PC-9 (cell line): ENCODE measurements around the gene TBX15. TPM values are rescaled to one million over a fixed set of nuclear protein-coding genes. Genes with fewer than 3 reads are reported as not detected.

Experiments used
- BruUV-seq: library from RNA; stranded (reverse); fragments of 400-500 nt; replicated peaks from 2 replicates; lab custom pipeline; 2021; lab: Mats Ljungman, UMichigan
- CTCF ChIA-PET: fragments of 300-600 bp; sonication (Branson Sonifier 250); formaldehyde crosslinking; loops from one replicate; lab custom pipeline; 2022; ENCODE audit warnings: antibody characterized with exemption; lab: Charles Lee
- POLR2A ChIA-PET: fragments of 300-600 bp; sonication (Branson Sonifier 250); formaldehyde crosslinking; loops from one replicate; lab custom pipeline; 2022; ENCODE audit warnings: antibody characterized with exemption; ENCODE audit not compliant: unreplicated experiment; lab: Charles Lee
- DNase-seq, 2 experiments: peaks; one replicate each; pipeline versions ENCODE4 v3.0.0 to v3.0.0-alpha.2; 2015 to 2022; ENCODE audit warnings: mixed read lengths in 1 of 2
- H2AFZ ChIP-seq: fragments of 200-600 bp; sonication (generic); 2 replicates; pipeline ENCODE4 v1.8.1; 2017; ENCODE audit warnings: antibody characterized with exemption
- H3F3A ChIP-seq: fragments of 200-600 bp; sonication (generic); 2 replicates; pipeline ENCODE4 v1.8.1; 2017; ENCODE audit warnings: antibody characterized with exemption, mild to moderate bottlenecking, low read depth; ENCODE audit not compliant: insufficient read depth
- H3K27ac ChIP-seq: fragments of 200-600 bp; sonication (generic); 2 replicates; pipeline ENCODE4 v1.6.1; 2016; ENCODE audit warnings: mixed run types
- H3K27me3 ChIP-seq: fragments of 200-600 bp; sonication (generic); 2 replicates; pipeline ENCODE4 v1.6.1; 2016; ENCODE audit warnings: low read depth, mixed run types; ENCODE audit not compliant: insufficient read depth
- H3K36me3 ChIP-seq: fragments of 200-600 bp; sonication (generic); 2 replicates; pipeline ENCODE4 v1.6.1; 2016; ENCODE audit warnings: low read depth, mixed run types
- H3K4me1 ChIP-seq: fragments of 200-600 bp; sonication (generic); replicated peaks from 2 replicates; pipeline ENCODE4 v1.6.1; 2016; ENCODE audit warnings: mixed run types; ENCODE audit not compliant: insufficient read depth
- H3K4me2 ChIP-seq: fragments of 200-600 bp; sonication (generic); 2 replicates; pipeline ENCODE4 v1.6.1; 2017; ENCODE audit warnings: mixed run types
- H3K4me3 ChIP-seq: fragments of 200-600 bp; sonication (generic); 2 replicates; pipeline ENCODE4 v1.6.1; 2016; ENCODE audit warnings: mixed run types
- H3K79me2 ChIP-seq: fragments of 200-600 bp; sonication (generic); 2 replicates; pipeline ENCODE4 v1.6.1; 2017; ENCODE audit warnings: low read depth, mixed run types
- H3K9me2 ChIP-seq: fragments of 200-600 bp; sonication (generic); 2 replicates; pipeline ENCODE4 v1.8.1; 2017; ENCODE audit warnings: mild to moderate bottlenecking; ENCODE audit not compliant: insufficient read depth
- H3K9me3 ChIP-seq: fragments of 200-600 bp; sonication (generic); 2 replicates; pipeline ENCODE4 v1.8.1; 2016; ENCODE audit warnings: low read depth; ENCODE audit not compliant: insufficient read depth
- H4K20me1 ChIP-seq: fragments of 200-600 bp; sonication (generic); 2 replicates; pipeline ENCODE4 v1.8.1; 2017; ENCODE audit not compliant: insufficient read depth
- CTCF ChIP-seq: fragments of 200-600 bp; sonication (generic); conservative IDR thresholded peaks from 2 replicates; pipeline ENCODE4 v1.6.1; 2017; ENCODE audit warnings: mixed run types, antibody characterized with exemption, mild to moderate bottlenecking, moderate library complexity
- EZH2 ChIP-seq: fragments of 200-600 bp; sonication (generic); IDR thresholded peaks from 2 replicates; pipeline ENCODE4 v1.8.0; 2017; ENCODE audit warnings: antibody characterized with exemption, low read depth
- intact Hi-C: fragments of 100-400 bp; cut with micrococcal nuclease; formaldehyde crosslinking; loops from one replicate; pipeline ENCODE4 v1.10.0; 2022; ENCODE audit not compliant: unreplicated experiment
- total RNA-seq: library from RNA; stranded (reverse); gene quantifications from 2 replicates; pipeline ENCODE4 v1.2.3, GENCODE V29; 2021

Gene TBX15
- total RNA-seq, 1 experiment from 2014 or later = not detected

DNA sequence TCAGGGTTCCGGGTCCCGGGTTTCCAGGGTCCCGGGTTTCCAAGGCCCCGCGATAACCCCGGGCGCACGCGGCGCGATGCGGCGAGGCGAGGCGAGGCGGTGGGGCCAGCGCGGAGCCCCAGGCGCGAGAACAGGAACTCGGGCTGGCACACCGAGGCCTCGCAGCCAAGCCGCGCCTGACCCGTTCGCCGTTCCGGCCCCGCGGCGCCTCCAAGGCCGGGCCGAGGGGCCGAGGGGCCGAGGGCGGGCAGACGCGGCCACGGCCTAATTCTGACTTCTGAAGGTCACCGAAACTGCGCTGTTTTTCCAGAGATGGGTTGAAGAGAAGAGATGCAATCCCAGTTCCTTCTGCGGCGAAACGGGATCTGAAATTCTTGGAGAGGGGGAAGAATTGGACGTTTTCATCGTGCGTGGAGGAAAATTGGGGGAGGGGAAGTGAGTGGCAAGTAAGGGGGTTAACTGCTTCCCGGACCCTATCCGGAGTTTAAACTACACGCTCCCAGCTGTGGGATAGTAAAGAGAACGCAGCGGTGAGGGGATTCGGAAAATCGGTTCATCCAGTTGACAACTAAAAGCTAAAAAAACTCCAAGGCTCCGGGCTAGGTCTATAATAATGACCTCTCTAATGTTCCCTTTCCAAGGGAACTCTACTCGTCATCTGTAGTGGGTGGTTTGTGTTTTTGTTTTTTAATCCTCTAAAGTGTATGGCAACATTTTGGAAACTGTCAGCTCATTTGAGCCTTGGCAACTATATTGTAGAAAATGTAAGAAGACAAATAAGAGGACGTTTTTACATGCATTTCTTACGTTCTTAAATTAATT is 8.2 kb downstream of the TBX15 start:
- CTCF ChIA-PET = no interaction called here
- no peaks in the 10 kb centered on the region; the same call in 1 of the 2 replicates for H3K9me3 ChIP-seq
- H3K27ac ChIP-seq = no peak overlapping the region
- H3K27me3 ChIP-seq = peaks cover 43% of the 10 kb centered on the region
- H2AFZ ChIP-seq = no peak overlapping the region
- no peaks in the 10 kb centered on the region for H3K79me2 ChIP-seq
- no peaks in the 10 kb centered on the region for H4K20me1 ChIP-seq
- BruUV-seq = no TSS peak
- H3K4me2 ChIP-seq = no peak overlapping the region
- H3F3A ChIP-seq = no peaks in the 10 kb centered on the region
- H3K9me2 ChIP-seq = no peaks in the 10 kb centered on the region
- intact Hi-C loops = no loop called here
- no peak for TF ChIP-seq CTCF
- no peak for TF ChIP-seq EZH2
- H3K4me3 ChIP-seq = no peak overlapping the region
- POLR2A ChIA-PET = no interaction called here
- no peaks in the 10 kb centered on the region for H3K4me1 ChIP-seq
- no peak for DNase-seq
- no peaks in the 10 kb centered on the region for H3K36me3 ChIP-seq

GRCh38 chr1:118978914-118979701 is 9.0 kb downstream of the TBX15 start:
- TF ChIP-seq EZH2 (no peak), CTCF (no peak)
- H2AFZ ChIP-seq = no peak overlapping the region; the same call in 1 of the 2 replicates
- H3K9me3 ChIP-seq = no peaks in the 10 kb centered on the region; the same call in 1 of the 2 replicates
- H3K79me2 ChIP-seq = no peaks in the 10 kb centered on the region
- no peaks in the 10 kb centered on the region for H3K36me3 ChIP-seq
- H4K20me1 ChIP-seq = no peaks in the 10 kb centered on the region
- H3K4me1 ChIP-seq = no peaks in the 10 kb centered on the region
- CTCF ChIA-PET = no interaction called here
- H3K4me2 ChIP-seq = no peak overlapping the region
- H3K4me3 ChIP-seq = no peak overlapping the region
- H3F3A ChIP-seq = no peaks in the 10 kb centered on the region
- no peaks in the 10 kb centered on the region for H3K9me2 ChIP-seq
- POLR2A ChIA-PET = no interaction called here
- H3K27me3 ChIP-seq = peaks cover 50% of the 10 kb centered on the region
- H3K27ac ChIP-seq = no peak overlapping the region
- no TSS peak for BruUV-seq
- DNase-seq = no peak
- intact Hi-C loops = no loop called here

DNA sequence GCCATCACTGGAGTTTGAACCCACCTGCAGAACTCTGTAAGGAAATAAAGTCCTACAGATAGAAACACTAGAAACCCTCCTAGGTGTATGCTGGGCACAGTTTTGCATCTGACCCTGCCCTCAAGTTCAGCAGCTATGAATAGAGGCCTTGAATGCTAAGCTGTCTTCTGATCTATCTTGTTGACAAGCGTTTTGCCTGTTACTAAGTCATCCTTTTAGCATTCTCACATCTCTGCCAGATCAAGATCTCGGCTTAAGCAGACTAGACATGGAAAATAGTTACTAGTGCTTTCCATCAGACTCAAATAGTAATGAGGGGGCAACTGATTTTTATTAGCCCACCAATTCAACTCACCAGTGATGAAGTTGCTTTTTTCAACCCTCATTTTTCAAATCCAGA is 10.5 kb downstream of the TBX15 start:
- Histone ChIP-seq H3K36me3 (no peaks in the 10 kb centered on the region), H4K20me1 (no peaks in the 10 kb centered on the region), H3K9me3 (no peaks in the 10 kb centered on the region; the same call in 1 of the 2 replicates), H3F3A (no peaks in the 10 kb centered on the region), H3K4me1 (no peaks in the 10 kb centered on the region), H3K9me2 (no peaks in the 10 kb centered on the region), H3K79me2 (no peaks in the 10 kb centered on the region), H3K4me3 (no peak overlapping the region), H2AFZ (no peak overlapping the region), H3K4me2 (no peak overlapping the region), H3K27ac (no peak overlapping the region), H3K27me3 (peaks cover 62% of the 10 kb centered on the region)
- TF ChIP-seq EZH2 = no peak
- TF ChIP-seq CTCF = no peak
- CTCF ChIA-PET = no interaction called here
- intact Hi-C loops = no loop called here
- POLR2A ChIA-PET = no interaction called here
- no TSS peak for BruUV-seq
- no peak for DNase-seq
